ENCODE results near the gene SURF1.
A peak's percentile ranks its signal among the peaks of the same experiment; 100 is the strongest.
"Not testable (repeated sequence)": the region's sequence is repeated elsewhere in the genome, so short reads cannot be mapped to it uniquely, and the experiment has no call there.

The SURF1 gene

DNA sequence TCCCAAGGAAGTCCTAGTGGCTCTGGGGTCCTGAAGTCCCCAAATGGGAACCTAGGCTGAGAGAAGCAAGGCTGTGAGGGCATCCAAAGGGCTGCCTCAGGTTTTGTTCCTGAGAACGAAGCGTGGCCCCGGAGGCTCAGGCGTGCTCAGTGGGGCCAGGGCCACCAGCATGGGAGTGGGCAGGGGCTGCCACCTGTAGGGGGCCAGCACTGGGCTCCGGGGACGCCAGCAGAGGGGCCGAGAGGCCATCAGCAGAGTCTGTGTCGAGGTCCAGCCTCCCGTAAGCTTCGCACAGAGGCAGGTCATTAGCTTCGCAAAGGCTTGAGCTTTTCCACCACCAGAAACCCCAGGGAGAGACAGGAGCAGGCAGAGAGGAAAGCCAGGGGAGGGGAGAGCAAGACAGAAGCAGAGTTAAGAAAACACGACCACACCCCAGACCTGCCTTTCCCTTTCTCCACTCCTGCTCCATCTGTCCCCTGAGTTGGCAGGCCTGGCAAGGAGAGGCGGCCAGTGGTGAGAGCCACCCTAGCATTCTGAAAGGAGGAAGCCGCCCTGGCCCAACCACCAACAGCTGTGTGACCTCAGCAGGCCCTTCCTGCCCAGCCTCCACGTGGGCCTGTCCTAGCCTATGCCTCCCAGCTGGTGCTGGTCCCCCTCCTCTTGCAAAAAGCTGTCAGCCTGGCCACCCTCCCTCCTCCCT is 14.8 kb downstream of the SURF1 start:
- no peak for DNase-seq

DNA sequence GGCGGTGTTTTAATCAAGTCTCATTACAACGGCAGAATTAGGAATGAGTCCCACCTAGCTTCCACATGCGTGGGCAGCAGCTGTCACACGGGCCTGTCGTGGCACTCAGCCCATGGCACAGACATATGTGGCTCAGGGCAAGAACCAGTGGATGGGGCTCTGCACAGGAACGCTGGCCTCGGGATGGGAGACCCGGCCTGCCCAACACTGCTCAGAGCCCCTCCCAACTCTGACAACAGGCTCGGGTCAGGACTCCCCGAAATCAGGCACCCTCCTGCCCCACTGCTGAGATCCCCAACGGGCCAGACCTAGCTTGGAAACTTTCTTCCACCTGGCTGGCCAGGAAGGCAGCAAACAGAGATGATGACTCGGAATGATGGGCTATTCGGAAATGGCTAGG is 15.4 kb downstream of the SURF1 start:
- DNase-seq: no peak

DNA sequence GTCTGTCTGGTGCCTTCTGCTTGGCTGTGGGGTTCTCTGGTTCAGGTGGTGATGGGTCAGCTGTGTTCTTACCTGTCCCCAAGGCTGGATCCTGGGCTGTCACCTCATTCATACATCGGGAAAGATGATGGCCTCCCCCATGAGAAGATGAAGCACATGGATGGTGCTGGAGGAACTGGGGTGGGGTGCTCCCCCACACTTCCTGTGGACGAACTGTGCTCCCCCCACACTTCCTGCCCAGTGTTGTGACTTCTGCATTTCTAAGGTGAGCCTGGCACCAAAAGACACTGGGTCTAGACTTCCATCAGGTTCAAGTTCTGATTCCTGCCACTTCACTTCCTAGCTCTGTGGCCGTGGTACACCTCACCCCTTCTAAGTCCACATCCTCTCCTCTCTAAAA is 16.0 kb downstream of the SURF1 start:
- DNase-seq: no peak

DNA sequence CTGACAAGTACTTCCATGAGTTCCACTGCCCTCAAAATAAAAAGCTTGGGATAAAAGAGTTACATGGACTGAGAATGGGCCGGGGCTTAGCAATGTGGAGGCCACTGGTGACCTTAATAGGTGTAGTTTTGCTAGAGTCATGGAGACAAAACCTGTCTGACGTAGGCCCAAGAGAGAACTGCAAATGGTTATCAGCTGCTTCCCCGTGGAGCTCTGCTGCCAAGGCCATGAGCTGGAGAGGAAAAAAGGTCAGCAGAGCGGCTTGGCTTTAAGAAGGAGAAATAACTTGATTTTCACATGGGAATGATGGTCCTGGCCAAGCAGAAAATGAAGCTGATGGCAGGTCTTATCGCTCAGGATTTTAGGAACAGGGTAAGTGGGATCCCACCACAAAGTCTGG is 16.6 kb downstream of the SURF1 start:
- DNase-seq: no peak

DNA sequence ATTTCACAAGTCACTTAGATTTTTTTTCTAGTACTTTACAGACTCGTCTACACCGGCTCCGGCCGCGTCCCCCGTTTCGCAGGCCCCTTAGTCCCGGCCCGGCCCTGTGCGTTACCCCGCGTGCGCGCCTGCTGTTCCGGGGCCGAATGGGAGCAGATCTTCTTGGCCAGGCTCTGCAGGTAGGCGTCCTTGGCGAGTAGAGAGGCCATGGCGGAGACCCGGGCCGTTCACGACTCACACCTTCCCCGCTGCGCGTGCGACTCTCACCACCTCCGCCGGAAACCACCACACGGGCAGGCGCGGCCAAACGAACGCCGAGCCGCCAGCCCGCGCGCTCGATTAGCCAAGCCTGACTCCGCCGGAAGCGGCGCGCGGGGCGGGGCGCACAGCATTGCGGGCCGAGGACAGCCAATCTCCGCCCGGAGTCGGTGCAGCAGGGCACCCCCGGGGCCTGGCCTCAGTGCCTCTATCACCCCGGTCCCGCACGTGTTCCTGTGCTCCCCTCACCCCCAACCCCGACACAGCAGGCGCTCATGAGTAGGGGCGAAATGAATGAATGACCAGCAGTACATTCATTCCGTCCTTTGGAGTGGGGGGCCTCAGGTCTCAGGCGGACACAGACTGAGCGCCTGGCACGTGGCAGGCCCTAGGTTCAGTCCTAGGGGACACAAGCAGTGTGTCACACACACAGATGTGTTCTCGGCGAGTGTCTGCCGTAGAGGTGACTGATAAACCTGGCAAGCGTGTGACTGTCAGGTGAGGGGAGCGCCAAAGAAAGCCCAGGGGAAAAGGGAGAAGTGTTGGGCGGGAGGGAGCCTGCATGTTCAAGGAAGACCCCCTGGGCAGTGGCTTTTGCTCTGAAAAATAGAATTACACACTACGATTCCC is 20.1 kb downstream of the SURF1 start, which contains the start of gene SURF6:
Gene SURF6, minus strand, starts transcription at position 265 of the 888 bp plus-strand sequence. Its CDS starts 56 bp downstream, at position 209.
- DNase-seq: peak; percentile 89

DNA sequence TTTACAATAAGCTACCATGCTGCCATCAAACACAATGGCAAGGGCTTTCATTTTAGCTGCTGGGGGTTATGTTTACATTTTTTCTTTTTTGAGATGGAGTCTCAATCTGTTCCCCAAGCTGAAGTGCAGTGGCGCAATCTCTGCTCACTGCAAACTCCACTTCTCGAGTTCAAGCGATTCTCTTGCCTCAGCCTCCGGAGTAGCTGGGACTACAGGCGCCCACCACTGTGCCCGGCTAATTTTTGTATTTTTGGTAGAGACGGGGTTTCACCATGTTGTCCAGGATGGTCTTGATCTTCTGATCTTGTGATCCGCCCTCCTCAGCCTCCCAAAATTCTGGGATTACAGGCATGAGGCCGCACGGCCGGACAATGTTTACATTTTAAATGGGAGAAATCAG is 21.4 kb downstream of the SURF1 start:
- DNase-seq: not testable (repeated sequence)

DNA sequence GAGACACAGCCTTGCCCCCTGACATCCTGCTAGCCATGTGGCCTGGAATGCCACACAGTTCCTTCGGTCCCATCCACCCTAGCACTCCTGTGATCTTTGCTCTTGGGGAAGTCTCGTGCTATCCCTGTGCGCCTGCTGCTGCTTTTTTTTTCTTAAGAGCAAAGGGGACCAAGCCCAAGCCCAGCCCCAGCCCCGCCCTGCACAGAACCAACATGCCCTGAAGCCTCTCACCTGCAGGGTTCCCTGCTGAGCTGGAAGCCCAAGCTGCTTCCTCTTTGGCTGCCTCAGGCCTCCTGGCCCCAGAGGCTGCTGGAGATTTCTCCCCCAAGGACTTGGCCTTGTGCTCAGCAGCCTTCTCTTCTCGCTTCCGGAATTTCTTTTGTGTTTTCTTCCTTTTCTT is 22.1 kb downstream of the SURF1 start:
- no peak for DNase-seq

DNA sequence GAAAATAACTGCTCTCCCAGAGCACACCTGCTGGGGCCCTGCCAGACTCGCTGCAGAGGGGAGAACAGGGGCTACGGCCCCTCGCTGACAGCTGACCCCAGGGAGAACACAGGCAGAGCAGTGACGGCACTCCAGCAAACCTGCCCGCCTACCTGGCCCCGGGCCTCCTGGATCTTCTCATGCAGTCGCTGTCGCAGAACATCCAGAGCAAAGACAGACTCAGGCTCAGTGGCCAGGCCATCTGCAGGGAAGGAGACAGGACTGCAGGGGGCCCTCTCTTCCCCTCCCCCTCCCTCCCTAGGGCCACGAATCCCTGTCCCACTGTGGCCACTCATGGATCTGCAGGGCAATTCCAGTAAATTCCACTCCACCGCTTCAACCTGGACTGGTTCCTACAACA is 22.7 kb downstream of the SURF1 start:
- no peak for DNase-seq

DNA sequence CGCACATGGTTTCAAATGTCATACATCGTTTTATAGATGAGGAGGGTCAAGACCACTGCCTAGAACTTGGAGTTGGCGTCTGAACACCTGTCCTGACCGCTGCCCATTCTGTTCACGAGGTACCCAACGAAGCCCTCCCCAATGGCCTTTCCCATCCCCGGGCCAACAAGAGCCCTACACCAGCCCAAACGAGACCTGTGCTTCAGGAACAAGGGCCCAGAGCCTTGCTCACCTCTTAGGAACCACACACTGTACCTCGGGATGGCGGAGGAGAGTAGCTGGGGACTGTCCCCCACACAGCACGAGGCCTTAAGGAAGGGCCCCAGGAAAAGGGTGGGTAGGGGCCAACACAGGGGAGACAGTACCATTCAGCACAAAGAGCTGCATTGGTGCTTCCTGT is 23.3 kb downstream of the SURF1 start:
- no peak for DNase-seq

DNA sequence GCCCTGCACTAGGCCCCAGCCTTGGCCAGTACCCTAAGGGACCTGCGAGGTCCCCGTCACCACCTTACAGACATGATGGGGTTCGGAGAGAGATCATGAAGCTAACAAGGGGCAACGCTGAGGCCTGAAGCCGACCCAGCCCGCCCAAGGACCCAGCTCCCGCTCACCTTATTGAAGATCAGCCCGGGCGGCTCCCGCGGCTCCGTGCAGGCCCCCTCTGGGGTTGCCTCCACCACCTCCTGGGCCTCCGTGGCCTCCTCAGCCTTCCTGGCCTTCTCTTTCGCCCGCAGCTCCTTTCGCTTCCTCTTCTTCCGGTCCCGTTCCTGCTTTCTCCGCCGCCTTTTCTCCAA is 23.9 kb downstream of the SURF1 start:
- no peak for DNase-seq

DNA sequence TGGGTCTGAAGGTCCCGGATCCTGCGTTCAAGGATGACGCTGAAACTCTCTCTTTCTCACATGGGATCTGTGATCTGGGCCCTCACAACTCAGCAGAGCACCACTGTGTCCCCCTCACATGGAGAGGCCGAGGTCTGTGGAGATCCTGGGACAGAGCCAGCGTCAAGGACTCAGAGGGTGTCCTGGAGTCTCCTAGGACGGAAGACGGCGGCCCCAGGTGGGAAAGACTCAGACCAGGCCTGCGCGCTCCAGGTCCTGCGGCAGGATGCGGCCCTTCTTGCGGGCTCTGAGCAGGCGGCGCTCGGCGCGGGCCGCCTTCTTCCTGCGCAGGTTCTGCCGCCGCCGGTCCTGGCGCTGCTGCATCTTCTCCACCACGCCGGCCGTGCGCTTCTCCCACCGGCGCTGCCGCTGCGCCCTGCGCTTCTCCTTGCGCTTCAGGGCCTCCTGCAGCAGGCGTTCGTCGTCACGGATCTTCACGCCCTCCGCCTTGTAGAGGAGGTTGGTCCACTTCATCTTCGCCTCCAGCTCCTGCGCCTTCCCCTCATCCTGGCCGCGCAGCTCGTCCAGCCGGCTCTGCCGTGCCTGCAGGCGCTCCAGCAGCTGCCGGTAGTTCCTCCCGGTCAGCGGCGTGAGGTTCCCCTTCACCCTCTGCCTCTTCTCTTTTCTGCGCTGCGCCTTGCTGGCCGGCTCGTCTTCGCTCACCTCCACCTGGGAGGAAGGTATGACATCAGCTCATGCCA is 24.5 kb downstream of the SURF1 start:
- DNase-seq: no peak

DNA sequence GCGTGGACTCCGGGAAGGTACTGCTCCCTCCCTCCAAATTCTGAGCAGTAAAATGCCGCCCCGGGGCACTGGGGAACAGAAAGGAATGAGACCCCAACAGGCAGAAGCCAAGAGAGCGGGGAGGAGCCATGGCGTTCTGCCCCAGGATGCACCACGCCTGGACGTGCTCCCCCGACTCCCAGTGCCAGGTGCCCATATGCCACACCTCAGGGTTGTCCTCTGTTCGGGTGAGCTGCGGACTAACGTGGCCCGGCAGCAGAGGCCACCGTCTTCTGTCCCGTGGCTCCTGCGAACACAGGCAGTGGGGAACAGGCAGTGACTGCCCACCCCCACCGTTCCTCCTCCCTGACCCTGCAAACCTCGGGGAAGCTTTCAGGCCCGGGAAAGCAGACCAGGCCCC is 25.1 kb downstream of the SURF1 start:
- no peak for DNase-seq

DNA sequence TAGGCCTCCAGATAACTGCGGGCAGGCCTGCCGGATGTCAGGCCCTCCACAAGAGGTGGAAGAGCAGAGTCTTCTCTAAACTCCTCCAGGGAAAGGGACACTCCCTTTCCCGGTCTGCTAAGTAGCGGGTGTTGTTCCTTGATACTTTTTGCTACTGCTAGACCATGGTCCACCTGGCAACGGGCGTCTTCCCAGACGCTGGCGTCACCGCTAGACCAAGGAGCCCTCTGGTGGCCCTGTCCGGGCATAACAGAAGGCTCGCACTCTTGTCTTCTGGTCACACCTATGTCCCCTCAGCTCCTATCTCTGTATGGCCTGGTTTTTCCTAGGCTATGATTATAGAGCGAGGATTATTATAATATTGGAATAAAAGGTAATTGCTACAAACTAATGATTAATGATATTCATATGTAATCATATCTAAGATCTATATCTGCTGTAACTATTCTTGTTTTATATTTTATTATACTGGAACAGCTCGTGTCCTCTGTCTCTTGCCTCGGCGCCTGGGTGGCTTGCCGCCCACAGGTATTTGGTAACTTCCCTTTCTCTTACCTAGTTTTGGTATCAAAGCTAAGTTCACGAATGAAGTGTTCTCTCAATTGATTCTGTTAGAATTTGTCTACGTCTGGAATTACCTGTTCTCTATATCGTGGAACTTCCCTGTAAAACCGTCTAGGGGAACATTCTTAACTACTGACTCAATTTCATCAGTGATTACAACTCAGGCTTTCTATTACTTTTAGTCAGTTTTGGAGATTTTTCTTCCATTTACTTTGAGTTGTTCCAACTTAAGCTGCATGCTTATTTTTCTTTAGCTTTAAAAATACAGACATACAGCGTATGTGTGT is 26.8 kb downstream of the SURF1 start:
- DNase-seq: not testable (repeated sequence)

DNA sequence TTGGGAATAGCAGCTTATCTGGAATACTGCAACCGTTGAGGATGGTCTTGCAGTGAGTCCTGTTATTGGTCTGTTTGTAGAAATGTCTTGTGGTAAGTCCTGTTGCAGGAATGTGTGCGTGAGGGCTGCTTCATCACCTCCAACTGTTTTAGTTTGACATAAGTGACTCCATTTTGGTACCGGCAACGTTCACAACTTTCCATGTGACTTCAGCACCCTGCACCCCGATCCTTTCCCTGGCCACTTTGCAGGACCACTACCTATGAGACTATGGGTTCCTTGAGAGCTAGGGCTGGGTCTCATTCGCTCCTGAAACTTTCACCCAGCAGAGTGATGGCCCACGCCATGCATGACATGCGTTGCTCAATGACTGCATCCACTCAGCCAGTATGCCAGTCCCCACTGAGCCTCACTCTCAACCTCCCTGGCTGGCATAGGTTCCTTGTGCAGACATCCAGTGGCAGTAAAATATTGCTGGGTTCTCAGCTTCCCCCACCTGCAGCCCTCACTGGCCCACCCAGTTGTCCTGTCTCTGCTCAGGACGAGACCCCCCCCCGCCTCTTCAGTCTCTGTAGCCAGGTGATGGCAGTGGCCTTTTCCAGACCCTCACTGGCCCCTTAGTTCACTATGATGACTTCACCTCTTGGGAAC is 28.3 kb downstream of the SURF1 start:
- no peak for DNase-seq

DNA sequence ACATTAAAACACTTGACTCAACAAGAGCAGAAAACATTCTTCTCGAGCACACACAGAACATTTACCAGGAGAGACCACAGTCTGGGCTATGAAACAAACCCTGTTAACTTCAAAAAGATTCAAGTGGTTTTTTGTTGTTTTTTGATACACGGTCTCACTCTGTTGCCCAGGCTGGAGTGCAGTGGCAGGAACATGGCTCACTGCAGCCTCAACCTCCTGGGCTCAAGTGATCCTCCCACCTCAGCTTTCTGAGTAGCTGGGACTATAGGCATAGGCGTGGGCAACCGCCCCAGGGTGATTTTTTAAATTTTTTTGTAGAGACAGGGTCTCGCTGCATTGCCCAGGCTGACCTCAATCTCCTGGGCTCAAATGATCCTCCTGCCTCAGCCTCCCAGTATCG is 29.3 kb downstream of the SURF1 start:
- not testable (repeated sequence) for DNase-seq

DNA sequence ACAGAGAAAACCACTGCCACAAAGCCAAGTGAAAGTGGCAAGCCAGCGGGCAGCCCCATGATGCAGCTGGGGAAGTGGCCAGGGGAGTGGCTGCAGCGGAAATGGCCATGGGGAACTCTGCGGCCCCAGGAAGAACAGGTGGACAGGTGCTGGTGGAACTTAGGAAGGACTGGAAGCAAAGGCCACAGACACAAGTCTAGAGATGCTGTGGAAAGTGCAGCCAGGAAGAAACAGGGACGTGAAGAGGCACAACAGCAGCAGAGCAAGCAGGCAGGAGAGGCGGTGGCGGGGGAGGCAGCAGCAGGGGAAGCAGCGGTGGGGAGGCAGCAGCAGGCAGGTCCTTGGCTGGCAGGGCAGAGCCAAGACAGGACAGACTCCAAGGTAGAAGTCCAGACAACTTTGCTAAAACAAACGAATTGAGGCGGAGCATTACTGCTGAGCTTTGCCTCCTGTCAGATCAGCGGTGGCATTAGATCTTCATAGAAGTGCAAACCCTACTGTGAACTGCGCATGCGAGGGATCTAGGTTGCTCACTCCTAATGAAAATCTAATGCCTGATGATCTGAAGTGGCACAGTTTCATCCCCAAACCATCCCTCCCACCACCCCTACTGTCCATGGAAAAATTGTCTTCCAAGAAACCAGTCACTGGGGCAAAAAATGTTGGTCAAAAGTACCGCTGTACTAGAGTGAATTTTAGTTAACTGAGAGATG is 32.1 kb downstream of the SURF1 start:
- DNase-seq: no peak

DNA sequence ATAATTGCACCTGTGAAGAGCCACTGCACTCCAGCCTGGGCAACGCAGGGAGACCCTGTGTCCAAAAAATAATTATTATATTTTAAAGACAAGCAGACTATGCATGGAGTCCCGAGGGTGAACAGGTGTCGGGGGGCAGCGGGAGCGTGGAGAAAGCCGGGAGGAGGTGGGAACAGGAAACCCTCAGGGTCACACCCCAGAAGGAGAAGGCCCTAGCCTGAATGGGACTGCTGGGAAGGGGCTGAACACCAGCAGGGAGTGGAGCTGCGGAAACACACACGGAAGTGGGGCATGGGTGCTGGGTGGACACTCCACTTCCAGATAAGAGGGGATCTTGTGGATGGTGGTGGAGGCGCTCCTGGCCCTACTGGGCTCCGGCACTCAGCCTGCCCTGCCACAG is 33.1 kb downstream of the SURF1 start:
- no peak for DNase-seq

DNA sequence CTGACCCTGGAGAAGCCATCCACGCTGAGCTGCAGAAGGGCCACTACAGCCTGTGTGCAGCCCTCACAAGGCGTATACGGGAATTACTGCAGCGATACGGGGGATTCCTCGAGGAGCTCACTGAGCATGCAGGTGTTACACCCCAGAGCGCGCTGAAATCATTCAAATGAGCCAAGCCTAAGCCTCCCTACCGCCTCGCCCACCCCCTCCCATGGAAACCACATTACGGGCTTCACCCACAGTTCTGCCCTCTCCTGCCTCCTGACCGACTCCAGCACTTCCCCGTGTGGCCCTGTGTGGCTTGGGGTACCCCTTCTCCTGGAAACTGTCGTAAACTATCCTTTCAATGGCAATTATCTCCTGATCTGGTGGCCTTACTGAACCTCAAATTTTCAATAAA is 33.6 kb downstream of the SURF1 start:
- no peak for DNase-seq

DNA sequence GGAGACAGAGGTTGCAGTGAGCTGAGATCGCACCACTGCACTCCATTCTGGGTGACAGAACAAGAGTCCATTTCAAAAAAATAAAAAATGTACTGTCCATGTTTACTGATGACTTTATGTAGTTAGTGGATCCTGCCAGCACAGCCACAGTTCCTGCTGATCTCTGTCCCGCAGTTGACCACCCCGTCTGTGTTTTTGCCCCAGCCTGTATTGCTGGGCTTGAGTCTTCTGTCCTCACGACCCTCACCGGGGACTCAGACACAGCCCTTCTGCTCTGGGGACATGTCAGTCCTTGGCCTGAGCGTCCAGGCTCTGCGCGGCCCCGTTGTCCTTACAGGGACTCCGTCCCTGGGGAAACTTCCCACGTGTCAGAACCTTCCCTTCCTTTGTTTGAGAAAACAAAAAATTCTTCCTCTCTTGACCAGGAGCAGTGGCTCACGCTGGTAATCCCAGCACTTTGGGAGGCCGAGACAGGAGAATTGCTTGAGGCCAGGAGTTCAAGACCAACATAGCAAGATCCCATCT is 34.8 kb downstream of the SURF1 start:
- no peak for DNase-seq

DNA sequence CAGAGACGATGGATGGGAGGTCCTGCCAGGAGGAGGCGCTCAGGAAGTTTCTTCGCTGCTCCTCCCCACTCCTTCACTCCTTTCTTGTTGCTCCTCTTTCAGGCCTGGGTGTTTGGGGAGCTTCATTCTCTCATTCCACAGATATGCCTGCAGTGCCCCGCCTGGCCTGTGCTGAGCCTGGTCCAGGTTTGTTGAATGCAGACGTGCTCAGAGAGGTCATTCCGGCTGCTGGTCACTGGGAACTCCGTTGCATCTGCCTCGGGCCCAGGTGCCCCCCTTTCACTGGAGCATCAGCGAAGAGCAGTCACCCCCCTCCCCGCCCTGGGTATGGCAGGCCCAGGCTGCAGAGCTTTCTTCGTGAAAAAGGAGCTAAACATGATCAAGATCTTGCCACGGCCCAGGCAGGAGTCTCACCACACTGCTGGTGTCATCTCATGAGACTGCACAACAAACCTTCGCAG is 35.8 kb downstream of the SURF1 start:
- no peak for DNase-seq

DNA sequence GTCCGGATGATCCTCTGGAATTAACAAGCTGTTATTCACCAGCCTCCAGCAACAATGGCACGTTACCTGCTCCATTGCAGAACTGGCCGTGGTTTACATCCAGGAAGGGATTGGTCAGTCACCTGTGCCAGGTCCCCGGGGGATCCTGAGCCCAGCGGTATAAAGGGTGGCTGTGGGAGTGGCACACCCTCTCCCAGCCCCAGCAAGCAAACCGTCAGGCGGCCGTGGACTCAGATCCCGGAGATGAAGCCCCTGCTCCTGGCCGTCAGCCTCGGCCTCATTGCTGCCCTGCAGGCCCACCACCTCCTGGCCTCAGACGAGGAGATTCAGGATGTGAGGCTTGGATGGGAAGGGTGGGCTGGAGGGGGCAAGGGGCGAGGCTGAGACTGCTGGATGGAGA is 38.7 kb downstream of the SURF1 start:
- DNase-seq: not testable (repeated sequence)

Data from activated CD4-positive, alpha-beta T cell treated with anti-CD3 and anti-CD28 coated beads for 1 hour (primary cell).